ENCODE results near the gene ARHGAP29.

The ARHGAP29 gene

DNA sequence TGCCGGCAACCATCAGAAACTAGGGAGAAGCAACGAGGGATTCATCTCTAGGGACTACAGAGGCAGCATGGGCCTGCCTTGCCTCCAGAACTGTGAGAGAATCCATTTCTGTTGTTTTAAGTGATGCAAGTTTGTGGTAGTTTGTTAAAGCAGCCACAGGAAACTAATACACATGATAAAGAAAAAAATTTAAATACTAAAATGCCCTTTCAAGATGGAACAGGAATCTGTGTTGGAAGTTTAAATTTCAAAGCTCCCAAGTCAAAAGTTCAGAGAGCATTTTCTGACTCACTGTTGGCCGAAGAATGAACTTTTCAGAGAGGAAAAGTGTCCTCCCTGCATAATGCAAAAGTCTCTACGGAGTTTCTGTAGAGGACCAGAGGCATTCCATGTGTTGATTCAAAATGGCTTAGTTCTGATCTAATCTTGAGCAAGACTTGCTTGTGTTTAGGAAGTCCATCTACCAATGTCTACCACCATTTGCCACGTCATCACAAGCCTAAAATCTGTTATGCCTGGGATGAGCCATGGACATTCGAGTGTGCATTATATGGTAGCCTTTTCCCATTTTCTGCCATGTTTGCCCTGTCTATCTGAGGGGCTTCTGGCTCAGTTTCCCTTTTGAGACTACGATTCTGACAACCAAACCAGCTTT is 22.4 kb upstream of the ARHGAP29 start:
- no peak for DNase-seq (ENCODE audit: low spot score)

GRCh38 chr1:94258873-94259331 is 21.5 kb upstream of the ARHGAP29 start:
- no peak for DNase-seq (ENCODE audit: low spot score)

- DNase-seq (ENCODE audit: low spot score): no peak
Measured at GRCh38 chr1:94257444-94257843, 20.1 kb upstream of the ARHGAP29 start.

DNA sequence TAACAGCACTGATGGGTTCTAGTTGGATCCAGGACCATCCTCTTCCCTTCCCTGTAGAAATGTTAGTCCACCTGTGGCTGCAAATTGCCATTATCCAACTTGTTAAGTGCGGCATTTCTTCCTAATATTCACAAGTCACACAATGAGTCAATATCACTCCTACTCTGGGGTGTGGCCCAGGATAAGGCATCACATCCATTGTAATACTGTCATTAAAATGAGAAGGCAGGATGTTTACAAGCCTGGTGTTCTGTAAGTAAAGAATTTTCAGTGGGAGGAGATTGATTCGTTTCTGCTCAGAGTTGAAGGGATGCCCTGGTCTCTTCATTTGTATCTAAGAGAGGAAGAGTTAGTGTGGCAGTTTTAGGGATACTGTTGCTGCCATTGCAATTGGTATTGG is 18.1 kb upstream of the ARHGAP29 start:
- no peak for DNase-seq (ENCODE audit: low spot score)

GRCh38 chr1:94254073-94254810 is 16.9 kb upstream of the ARHGAP29 start:
- no peak for DNase-seq (ENCODE audit: low spot score)

DNA sequence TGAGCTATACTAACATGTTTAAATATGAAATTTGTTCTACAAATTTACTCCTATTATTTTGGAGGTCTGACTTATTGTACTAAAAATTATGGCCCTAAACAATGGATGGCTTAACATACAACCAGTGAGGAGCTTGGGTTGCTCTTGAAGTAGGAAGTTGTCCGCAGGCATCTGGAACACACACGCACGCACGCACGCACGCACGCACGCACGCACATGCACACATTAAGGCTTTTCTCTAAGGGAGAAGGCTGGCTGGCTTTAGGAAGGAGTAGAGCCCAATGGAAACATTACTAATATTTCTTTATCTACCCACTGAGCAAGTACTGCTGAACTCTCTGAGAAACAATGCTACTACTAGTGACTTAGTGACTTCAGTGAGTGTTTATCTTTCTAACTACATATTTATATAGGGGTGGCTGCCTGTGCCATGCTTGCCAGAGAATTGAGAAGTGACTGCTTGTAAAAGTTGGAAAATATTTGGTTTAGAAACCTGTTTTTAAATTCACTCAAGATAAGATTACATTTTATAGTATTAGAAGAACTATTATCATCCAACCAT is 16.2 kb upstream of the ARHGAP29 start:
- DNase-seq (ENCODE audit: low spot score): no peak

DNA sequence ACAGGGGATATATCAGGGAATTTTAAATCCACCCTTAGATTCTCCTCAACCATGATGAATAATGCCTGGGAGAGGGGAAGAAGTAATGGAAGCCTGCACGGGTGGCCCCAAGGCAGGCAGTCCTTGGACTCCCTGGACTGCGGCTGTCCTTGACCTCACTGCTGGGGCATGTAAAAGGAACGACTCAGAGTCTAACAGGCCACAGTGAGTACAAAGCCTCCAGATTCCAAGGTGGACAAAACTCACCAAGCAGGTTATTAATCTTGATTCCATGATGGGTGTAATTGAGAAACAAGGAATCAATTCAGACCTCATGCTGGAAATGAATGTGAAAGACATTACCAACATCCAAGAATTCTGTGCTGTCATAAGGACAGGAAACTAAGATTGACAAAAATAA is 13.0 kb upstream of the ARHGAP29 start:
- no peak for DNase-seq (ENCODE audit: low spot score)

DNA sequence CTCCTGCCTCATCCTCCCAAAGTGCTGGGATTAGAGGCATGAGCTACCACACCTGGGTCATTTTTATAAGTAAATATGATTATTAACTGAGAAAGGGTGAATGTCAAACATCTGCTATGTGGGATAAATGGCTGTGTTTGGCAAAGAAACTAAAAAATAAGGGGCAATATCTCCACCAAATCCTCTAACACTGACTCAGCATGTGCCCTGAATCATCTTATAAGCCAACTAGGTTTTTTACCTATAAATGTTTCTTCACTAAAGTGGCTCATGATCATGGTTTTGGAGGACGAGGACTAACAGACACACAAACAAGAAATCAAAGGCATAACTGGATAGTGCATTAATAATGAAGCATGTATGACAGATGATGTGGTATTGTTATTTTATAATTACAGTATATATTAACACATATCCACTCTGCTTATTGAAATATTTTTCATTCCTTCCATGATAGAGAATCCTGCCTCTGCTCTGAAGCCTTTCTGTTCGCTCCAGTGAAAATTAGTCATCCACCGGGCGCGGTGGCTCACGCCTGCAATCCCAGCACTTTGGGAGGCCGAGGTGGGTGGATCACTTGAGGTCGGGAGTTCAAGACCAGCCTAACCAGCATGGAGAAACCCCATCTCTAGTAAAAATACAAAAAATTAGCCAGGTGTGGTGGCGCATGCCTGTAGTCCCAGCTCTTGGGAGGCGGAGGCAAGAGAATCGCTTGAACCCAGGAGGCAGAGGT is 11.7 kb upstream of the ARHGAP29 start:
- no peak for DNase-seq (ENCODE audit: low spot score)

GRCh38 chr1:94247138-94248094 is 10.0 kb upstream of the ARHGAP29 start:
- DNase-seq (ENCODE audit: low spot score): no peak

DNA sequence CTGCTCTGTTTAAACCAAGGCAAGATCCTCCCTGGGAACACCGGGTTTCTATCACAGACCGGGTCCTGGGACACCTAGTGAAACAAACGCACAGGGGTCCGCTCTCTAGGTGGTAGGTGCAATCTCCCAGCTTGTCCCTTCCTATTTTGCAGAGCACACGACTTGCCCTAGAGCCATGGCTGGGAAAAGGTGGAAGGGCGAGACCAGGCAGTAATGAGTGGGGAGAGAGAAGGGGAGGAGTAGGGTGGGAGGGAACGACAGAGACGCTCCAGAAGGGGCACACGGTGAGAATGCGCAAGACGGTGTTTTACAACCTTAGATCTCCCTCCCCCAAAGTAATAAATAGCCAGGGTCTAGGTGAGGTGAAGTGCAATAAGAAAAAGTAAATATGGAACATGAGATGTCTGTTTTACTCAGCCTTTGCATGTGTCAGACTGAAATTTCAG is 9.3 kb upstream of the ARHGAP29 start:
- no peak for DNase-seq (ENCODE audit: low spot score)

GRCh38 chr1:94245747-94246438 is 8.5 kb upstream of the ARHGAP29 start:
- no peak for DNase-seq (ENCODE audit: low spot score)

GRCh38 chr1:94244816-94245215 is 7.4 kb upstream of the ARHGAP29 start:
- no peak for DNase-seq (ENCODE audit: low spot score)

GRCh38 chr1:94243665-94244064 is 6.3 kb upstream of the ARHGAP29 start:
- DNase-seq (ENCODE audit: low spot score): no peak

DNA sequence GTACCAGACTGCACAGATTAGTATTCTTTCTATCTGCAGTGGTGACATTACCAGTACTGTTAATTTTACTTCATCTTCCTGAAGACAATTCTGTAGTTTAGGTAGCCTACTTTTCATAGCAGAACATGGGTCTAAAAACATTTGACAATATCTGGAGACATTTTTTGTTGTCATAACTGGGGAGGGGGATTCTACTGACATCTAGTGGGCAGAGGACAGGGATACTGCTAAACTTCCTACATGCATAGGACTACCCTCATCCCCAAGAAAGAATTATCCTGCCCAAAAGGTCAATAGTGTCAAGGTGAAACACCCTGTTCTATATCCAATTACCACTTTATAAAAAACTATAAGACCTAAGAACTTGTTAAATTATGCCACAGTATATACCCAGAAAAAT is 3.4 kb upstream of the ARHGAP29 start:
- DNase-seq (ENCODE audit: low spot score): no peak

GRCh38 chr1:94239796-94240195 is 2.4 kb upstream of the ARHGAP29 start:
- DNase-seq (ENCODE audit: low spot score): no peak

- DNase-seq (ENCODE audit: low spot score): no peak
Measured at GRCh38 chr1:94239051-94239450, 1.7 kb upstream of the ARHGAP29 start.

- no peak for DNase-seq (ENCODE audit: low spot score)
Measured at GRCh38 chr1:94236630-94237290, 624 bp downstream of the ARHGAP29 start.

DNA sequence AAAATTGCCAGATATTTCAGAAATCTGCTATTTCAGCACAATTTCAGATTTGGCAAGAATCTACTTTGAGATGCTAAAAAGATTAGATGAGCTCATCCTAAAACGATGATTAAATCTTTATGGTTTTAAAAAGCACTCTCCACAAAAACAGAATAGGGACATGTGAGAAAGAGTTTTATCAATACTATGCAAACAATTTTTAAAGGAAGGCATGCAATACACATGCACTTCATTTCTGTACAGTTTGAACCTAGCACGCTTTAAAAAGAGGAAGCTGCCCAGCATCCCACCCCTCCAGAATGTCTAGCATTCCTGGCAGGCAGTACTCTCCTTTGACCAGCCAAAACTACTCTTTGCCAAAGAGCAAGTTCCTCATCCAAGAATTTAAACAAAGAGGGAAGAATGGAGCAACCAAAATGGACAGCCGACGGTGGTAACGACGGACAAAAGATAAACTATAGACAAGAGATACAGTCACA is 1.3 kb downstream of the ARHGAP29 start:
- DNase-seq (ENCODE audit: low spot score): no peak

- no peak for DNase-seq (ENCODE audit: low spot score)
Measured at GRCh38 chr1:94235189-94236012, 2.0 kb downstream of the ARHGAP29 start.
